Neural progenitor cell (in vitro differentiated cells): ENCODE data around the gene BRAT1. TPM values are rescaled to one million over a fixed set of nuclear protein-coding genes. Genes with fewer than 3 reads are reported as not detected.

ENCODE experiments used
- DNase-seq: peaks from one replicate; pipeline ENCODE4 v3.0.0-alpha.2; 2016; ENCODE audit warnings: low spot score
- H2AFZ ChIP-seq: fragments of 200-600 bp; sonication (generic); replicated peaks from 2 replicates; pipeline ENCODE4 v1.6.1; 2016; ENCODE audit warnings: antibody characterized with exemption
- H3F3A ChIP-seq: fragments of 200-600 bp; sonication (generic); 2 replicates; pipeline ENCODE4 v1.6.1; 2016; ENCODE audit warnings: antibody characterized with exemption, low read depth
- H3K27ac ChIP-seq: fragments of 200-600 bp; sonication (generic); 2 replicates; pipeline ENCODE4 v1.5.1; 2016; ENCODE audit warnings: mild to moderate bottlenecking
- H3K27me3 ChIP-seq: fragments of 200-600 bp; sonication (generic); 2 replicates; pipeline ENCODE4 v1.6.1; 2016; ENCODE audit warnings: mild to moderate bottlenecking, moderate library complexity
- H3K36me3 ChIP-seq: fragments of 200-600 bp; sonication (generic); 2 replicates; pipeline ENCODE4 v1.5.1; 2016
- H3K4me1 ChIP-seq: fragments of 200-600 bp; sonication (generic); 2 replicates; pipeline ENCODE4 v1.6.1; 2016; ENCODE audit warnings: mixed run types
- H3K4me2 ChIP-seq: fragments of 200-600 bp; sonication (generic); 2 replicates; pipeline ENCODE4 v1.6.1; 2016
- H3K4me3 ChIP-seq: fragments of 200-600 bp; sonication (generic); 2 replicates; pipeline ENCODE4 v1.5.1; 2016
- H3K79me2 ChIP-seq: fragments of 200-600 bp; sonication (generic); 2 replicates; pipeline ENCODE4 v1.6.1; 2016; ENCODE audit warnings: low read depth
- H3K9ac ChIP-seq: fragments of 200-600 bp; sonication (generic); 2 replicates; pipeline ENCODE4 v1.6.1; 2016
- H3K9me3 ChIP-seq: fragments of 200-600 bp; sonication (generic); 2 replicates; pipeline ENCODE4 v1.5.1; 2016; ENCODE audit warnings: low read depth
- H4K20me1 ChIP-seq: fragments of 200-600 bp; sonication (generic); 2 replicates; pipeline ENCODE4 v1.6.1; 2016; ENCODE audit warnings: low read depth
- H3K27ac Mint-ChIP-seq: 3 replicates; pipeline ENCODE4 v1.8.0; 2021; ENCODE audit warnings: mixed read lengths
- H3K27me3 Mint-ChIP-seq: 2 replicates; pipeline ENCODE4 v1.8.0; 2022; ENCODE audit warnings: low read depth, mild to moderate bottlenecking, inconsistent platforms, moderate library complexity, mixed read lengths; ENCODE audit not compliant: insufficient read depth
- H3K36me3 Mint-ChIP-seq: 3 replicates; pipeline ENCODE4 v1.8.0; 2021; ENCODE audit warnings: mixed read lengths
- H3K4me1 Mint-ChIP-seq: 3 replicates; pipeline ENCODE4 v1.8.0; 2021; ENCODE audit warnings: mixed read lengths
- H3K4me3 Mint-ChIP-seq: 3 replicates; pipeline ENCODE4 v1.8.0; 2021; ENCODE audit warnings: mild to moderate bottlenecking, moderate library complexity, mixed read lengths
- H3K9me3 Mint-ChIP-seq: 3 replicates; pipeline ENCODE4 v1.8.0; 2020; ENCODE audit warnings: mixed read lengths
- EZH2 ChIP-seq: fragments of 200-600 bp; sonication (generic); IDR thresholded peaks from 2 replicates; pipeline ENCODE4 v1.6.1; 2017; ENCODE audit warnings: antibody characterized with exemption, mild to moderate bottlenecking, moderate library complexity
- EZH2phosphoT487 ChIP-seq: fragments of 200-600 bp; sonication (generic); IDR thresholded peaks from 2 replicates; pipeline ENCODE4 v1.6.1; 2017; ENCODE audit warnings: antibody characterized with exemption
- total RNA-seq: library from RNA; depleted of rRNA; stranded (reverse); fragments of >200 nt; gene quantifications from 2 replicates; pipeline ENCODE4 v1.2.3, GENCODE V29; 2015; ENCODE audit warnings: low replicate concordance
- TF ChIP-seq, protein P1 (sequence below): fragments of 200-600 bp; sonication (generic); IDR thresholded peaks from 2 replicates; pipeline ENCODE4 v1.5.1; 2017; ENCODE audit warnings: antibody characterized with exemption, mild to moderate bottlenecking

BRAT1 gene
- total RNA-seq, 1 donor from 2014 or later: 9.3 TPM

GRCh38 chr7:2568521-2569223 is 13.3 kb upstream of the BRAT1 start:
- Histone ChIP-seq H3K27ac (no peak overlapping the region), H3K27me3 (no peaks in the 10 kb centered on the region), H3K4me2 (peak overlapping the region; percentile 60), H3K4me1 (peaks cover 32% of the 10 kb centered on the region), H3K79me2 (peaks cover 6% of the 10 kb centered on the region), H3K9ac (no peak overlapping the region), H3F3A (peaks cover 24% of the 10 kb centered on the region), H4K20me1 (peaks cover 4% of the 10 kb centered on the region), H3K4me3 (no peak overlapping the region), H3K36me3 (no peaks in the 10 kb centered on the region), H3K9me3 (no peaks in the 10 kb centered on the region), H2AFZ (no peak overlapping the region)
- H3K36me3 Mint-ChIP-seq: peaks cover 6% of the 10 kb centered on the region
- H3K4me3 Mint-ChIP-seq: no peak overlapping the region
- no peaks in the 10 kb centered on the region for H3K9me3 Mint-ChIP-seq
- peak overlapping the region; percentile 42 for H3K27ac Mint-ChIP-seq
- TF ChIP-seq EZH2phosphoT487: no peak
- no peak for TF ChIP-seq EZH2
- TF ChIP-seq, protein P1, sequence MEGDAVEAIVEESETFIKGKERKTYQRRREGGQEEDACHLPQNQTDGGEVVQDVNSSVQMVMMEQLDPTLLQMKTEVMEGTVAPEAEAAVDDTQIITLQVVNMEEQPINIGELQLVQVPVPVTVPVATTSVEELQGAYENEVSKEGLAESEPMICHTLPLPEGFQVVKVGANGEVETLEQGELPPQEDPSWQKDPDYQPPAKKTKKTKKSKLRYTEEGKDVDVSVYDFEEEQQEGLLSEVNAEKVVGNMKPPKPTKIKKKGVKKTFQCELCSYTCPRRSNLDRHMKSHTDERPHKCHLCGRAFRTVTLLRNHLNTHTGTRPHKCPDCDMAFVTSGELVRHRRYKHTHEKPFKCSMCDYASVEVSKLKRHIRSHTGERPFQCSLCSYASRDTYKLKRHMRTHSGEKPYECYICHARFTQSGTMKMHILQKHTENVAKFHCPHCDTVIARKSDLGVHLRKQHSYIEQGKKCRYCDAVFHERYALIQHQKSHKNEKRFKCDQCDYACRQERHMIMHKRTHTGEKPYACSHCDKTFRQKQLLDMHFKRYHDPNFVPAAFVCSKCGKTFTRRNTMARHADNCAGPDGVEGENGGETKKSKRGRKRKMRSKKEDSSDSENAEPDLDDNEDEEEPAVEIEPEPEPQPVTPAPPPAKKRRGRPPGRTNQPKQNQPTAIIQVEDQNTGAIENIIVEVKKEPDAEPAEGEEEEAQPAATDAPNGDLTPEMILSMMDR: no peak
- DNase-seq: no peak
- H3K4me1 Mint-ChIP-seq: peaks cover 50% of the 10 kb centered on the region
- no peaks in the 10 kb centered on the region for H3K27me3 Mint-ChIP-seq

- Histone ChIP-seq H4K20me1 (peaks cover 4% of the 10 kb centered on the region), H3K79me2 (peaks cover 6% of the 10 kb centered on the region), H3K36me3 (no peaks in the 10 kb centered on the region), H3K4me1 (peaks cover 32% of the 10 kb centered on the region), H3K27ac (no peak overlapping the region), H3K9me3 (no peaks in the 10 kb centered on the region), H3K27me3 (no peaks in the 10 kb centered on the region), H2AFZ (no peak overlapping the region), H3K9ac (no peak overlapping the region), H3K4me3 (no peak overlapping the region), H3F3A (peaks cover 24% of the 10 kb centered on the region), H3K4me2 (no peak overlapping the region)
- no peaks in the 10 kb centered on the region for H3K27me3 Mint-ChIP-seq
- H3K36me3 Mint-ChIP-seq: peaks cover 9% of the 10 kb centered on the region
- H3K27ac Mint-ChIP-seq: no peak overlapping the region
- peaks cover 50% of the 10 kb centered on the region for H3K4me1 Mint-ChIP-seq
- H3K9me3 Mint-ChIP-seq: no peaks in the 10 kb centered on the region
- peak; percentile 76 for DNase-seq
- TF ChIP-seq, protein P1: peak; percentile 67
- no peak for TF ChIP-seq EZH2phosphoT487
- TF ChIP-seq EZH2: no peak
- no peak overlapping the region for H3K4me3 Mint-ChIP-seq
These were observed 12.5 kb upstream of the BRAT1 start for GRCh38 chr7:2567679-2568278.

GRCh38 chr7:2566890-2567678 is 11.8 kb upstream of the BRAT1 start:
- Histone ChIP-seq H3K79me2 (peaks cover 6% of the 10 kb centered on the region), H3F3A (peaks cover 27% of the 10 kb centered on the region), H3K4me2 (no peak overlapping the region), H3K27me3 (no peaks in the 10 kb centered on the region), H3K9me3 (no peaks in the 10 kb centered on the region), H3K27ac (no peak overlapping the region), H2AFZ (no peak overlapping the region), H3K4me3 (no peak overlapping the region), H3K36me3 (no peaks in the 10 kb centered on the region), H3K9ac (no peak overlapping the region), H3K4me1 (peaks cover 32% of the 10 kb centered on the region), H4K20me1 (peaks cover 4% of the 10 kb centered on the region)
- H3K4me3 Mint-ChIP-seq: peak overlapping the region; percentile 57
- TF ChIP-seq EZH2phosphoT487 (no peak), EZH2 (no peak)
- TF ChIP-seq, protein P1: no peak
- peaks cover 9% of the 10 kb centered on the region for H3K36me3 Mint-ChIP-seq
- peak overlapping the region; percentile 58 for H3K27ac Mint-ChIP-seq
- H3K4me1 Mint-ChIP-seq: peaks cover 50% of the 10 kb centered on the region
- H3K27me3 Mint-ChIP-seq: no peaks in the 10 kb centered on the region
- no peaks in the 10 kb centered on the region for H3K9me3 Mint-ChIP-seq
- no peak for DNase-seq
